ENCODE data around the gene CSPG5.

Gene CSPG5

GRCh38 chr3:47568901-47569300, 9.8 kb downstream of the CSPG5 start:
- DNase-seq (ENCODE audit: low read depth, low spot score), result no peak
- in situ Hi-C loops (cut with HindIII; ENCODE audit: low sequenced_read_pairs), result no loop called here
- TF ChIP-seq, protein P1, sequence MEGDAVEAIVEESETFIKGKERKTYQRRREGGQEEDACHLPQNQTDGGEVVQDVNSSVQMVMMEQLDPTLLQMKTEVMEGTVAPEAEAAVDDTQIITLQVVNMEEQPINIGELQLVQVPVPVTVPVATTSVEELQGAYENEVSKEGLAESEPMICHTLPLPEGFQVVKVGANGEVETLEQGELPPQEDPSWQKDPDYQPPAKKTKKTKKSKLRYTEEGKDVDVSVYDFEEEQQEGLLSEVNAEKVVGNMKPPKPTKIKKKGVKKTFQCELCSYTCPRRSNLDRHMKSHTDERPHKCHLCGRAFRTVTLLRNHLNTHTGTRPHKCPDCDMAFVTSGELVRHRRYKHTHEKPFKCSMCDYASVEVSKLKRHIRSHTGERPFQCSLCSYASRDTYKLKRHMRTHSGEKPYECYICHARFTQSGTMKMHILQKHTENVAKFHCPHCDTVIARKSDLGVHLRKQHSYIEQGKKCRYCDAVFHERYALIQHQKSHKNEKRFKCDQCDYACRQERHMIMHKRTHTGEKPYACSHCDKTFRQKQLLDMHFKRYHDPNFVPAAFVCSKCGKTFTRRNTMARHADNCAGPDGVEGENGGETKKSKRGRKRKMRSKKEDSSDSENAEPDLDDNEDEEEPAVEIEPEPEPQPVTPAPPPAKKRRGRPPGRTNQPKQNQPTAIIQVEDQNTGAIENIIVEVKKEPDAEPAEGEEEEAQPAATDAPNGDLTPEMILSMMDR (IDR thresholded peaks at IDR 0.05; ENCODE audit: low read depth, low read length), result no peak
- no peak overlapping the region for H3K4me3 ChIP-seq (ENCODE audit: low read depth, low read length)

DNA sequence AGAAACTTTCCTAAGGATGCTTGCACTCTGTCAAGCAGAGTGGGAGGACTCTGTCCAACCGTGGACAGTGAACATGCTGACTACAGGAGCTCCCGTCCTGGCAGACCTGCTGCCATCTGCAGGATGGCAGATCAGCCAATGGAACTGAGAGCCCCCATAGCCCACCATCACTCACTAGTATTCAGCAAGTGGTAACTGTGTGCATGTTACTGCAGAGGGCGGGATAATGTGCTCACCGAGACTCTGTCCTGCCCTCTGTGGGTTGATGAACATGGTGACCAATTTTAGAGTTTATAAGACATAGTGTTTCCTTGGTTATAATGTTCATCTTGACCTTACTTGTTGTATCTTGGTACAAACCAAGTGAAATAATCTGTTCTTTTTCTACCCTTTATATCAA, 11.5 kb downstream of the CSPG5 start:
- TF ChIP-seq, protein P1 (IDR thresholded peaks at IDR 0.05; ENCODE audit: low read depth, low read length), result no peak
- no peak overlapping the region for H3K4me3 ChIP-seq (ENCODE audit: low read depth, low read length)
- in situ Hi-C loops (cut with HindIII; ENCODE audit: low sequenced_read_pairs), result no loop called here
- DNase-seq (ENCODE audit: low read depth, low spot score), result no peak

- TF ChIP-seq, protein P1 (IDR thresholded peaks at IDR 0.05; ENCODE audit: low read depth, low read length), result no peak
- no peak overlapping the region for H3K4me3 ChIP-seq (ENCODE audit: low read depth, low read length)
- no peak for DNase-seq (ENCODE audit: low read depth, low spot score)
- in situ Hi-C loops (cut with HindIII; ENCODE audit: low sequenced_read_pairs), result no loop called here
Observed at GRCh38 chr3:47566667-47567066, 12.0 kb downstream of the CSPG5 start.

DNA sequence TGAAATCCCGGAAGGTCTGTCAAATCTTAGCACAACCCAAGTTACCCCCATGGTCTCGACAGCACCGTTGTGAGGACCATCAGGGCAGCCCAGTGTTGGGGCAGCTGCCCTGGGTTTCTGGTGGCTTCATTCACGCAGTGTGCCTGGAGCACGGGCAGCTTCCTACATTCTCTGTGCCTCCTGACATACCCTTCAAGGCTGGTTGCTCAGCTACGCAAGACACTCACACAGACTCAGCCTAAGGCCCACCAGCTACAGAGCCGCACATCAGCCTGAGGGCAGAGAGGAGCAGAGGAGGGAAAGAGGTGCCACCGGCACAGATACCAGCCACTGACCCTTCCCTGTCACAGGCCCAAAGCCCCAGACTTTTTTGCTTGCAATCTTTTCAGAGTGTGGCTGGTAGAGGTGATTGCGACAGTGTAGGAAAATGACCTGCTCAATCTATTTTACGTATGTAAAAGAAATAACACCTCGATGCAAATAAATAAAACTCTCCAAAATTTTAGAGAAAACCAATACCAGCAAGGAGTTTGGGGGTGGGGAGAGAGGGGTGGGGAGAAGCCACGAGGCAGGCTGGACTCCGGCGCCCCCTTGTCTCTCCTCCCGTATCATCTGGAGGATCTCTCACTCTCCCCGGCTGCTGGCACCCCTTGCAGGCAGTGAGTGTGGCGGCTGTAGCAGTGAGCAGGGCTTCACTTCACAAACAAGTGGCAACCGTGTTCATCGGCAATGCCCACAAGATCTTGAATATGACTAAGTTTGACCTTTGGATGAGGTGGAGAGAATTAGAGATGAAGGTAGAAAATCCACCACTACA, 12.7 kb downstream of the CSPG5 start:
- H3K4me3 ChIP-seq (ENCODE audit: low read depth, low read length), result no peak overlapping the region
- in situ Hi-C loops (cut with HindIII; ENCODE audit: low sequenced_read_pairs), result no loop called here
- no peak for DNase-seq (ENCODE audit: low read depth, low spot score)
- TF ChIP-seq, protein P1 (IDR thresholded peaks at IDR 0.05; ENCODE audit: low read depth, low read length), result no peak

- DNase-seq (ENCODE audit: low read depth, low spot score), result no peak
- no peak overlapping the region for H3K4me3 ChIP-seq (ENCODE audit: low read depth, low read length)
- in situ Hi-C loops (cut with HindIII; ENCODE audit: low sequenced_read_pairs), result no loop called here
- TF ChIP-seq, protein P1 (IDR thresholded peaks at IDR 0.05; ENCODE audit: low read depth, low read length), result no peak
Observed at GRCh38 chr3:47556351-47556750, 22.3 kb downstream of the CSPG5 start.

- no peak for DNase-seq (ENCODE audit: low read depth, low spot score)
- in situ Hi-C loops (cut with HindIII; ENCODE audit: low sequenced_read_pairs), result no loop called here
- no peak overlapping the region for H3K4me3 ChIP-seq (ENCODE audit: low read depth, low read length)
- TF ChIP-seq, protein P1 (IDR thresholded peaks at IDR 0.05; ENCODE audit: low read depth, low read length), result no peak
Observed at GRCh38 chr3:47554335-47554734, 24.3 kb downstream of the CSPG5 start.

Measured in astrocyte of the spinal cord (primary cell).